ENCODE data around the gene SLC16A10.
A peak's percentile ranks its signal among the peaks of the same experiment; 100 is the strongest.
"Not testable (repeated sequence)": the region's sequence is repeated elsewhere in the genome, so short reads cannot be mapped to it uniquely, and the experiment has no call there.

The SLC16A10 gene

GRCh38 chr6:111221804-111222203 is 134.5 kb downstream of the SLC16A10 start:
- DNase-seq, result no peak

GRCh38 chr6:111222341-111222740 is 135.0 kb downstream of the SLC16A10 start:
- no peak for DNase-seq

- no peak for DNase-seq
Measured at GRCh38 chr6:111228094-111228493, 140.8 kb downstream of the SLC16A10 start.

GRCh38 chr6:111230351-111231089 is 143.2 kb downstream of the SLC16A10 start:
- no peak for DNase-seq

- no peak for DNase-seq
Measured at GRCh38 chr6:111231090-111231459, 143.8 kb downstream of the SLC16A10 start.

- no peak for DNase-seq
Measured at GRCh38 chr6:111237852-111238251, 150.5 kb downstream of the SLC16A10 start.

- DNase-seq, result no peak
Measured at GRCh38 chr6:111238464-111239119, 151.3 kb downstream of the SLC16A10 start.

- DNase-seq, result no peak
Measured at GRCh38 chr6:111239461-111239860, 152.2 kb downstream of the SLC16A10 start.

GRCh38 chr6:111242452-111242851 is 155.1 kb downstream of the SLC16A10 start:
- no peak for DNase-seq

GRCh38 chr6:111243095-111243494 is 155.8 kb downstream of the SLC16A10 start:
- no peak for DNase-seq

- no peak for DNase-seq
Measured at GRCh38 chr6:111248789-111249188, 161.5 kb downstream of the SLC16A10 start.

- DNase-seq, result peak; percentile 51
Measured at GRCh38 chr6:111250791-111251354, 163.6 kb downstream of the SLC16A10 start.

- no peak for DNase-seq
Measured at GRCh38 chr6:111252726-111253125, 165.4 kb downstream of the SLC16A10 start.

GRCh38 chr6:111254004-111254778 is 166.9 kb downstream of the SLC16A10 start:
- DNase-seq, result no peak

- DNase-seq, result no peak
Measured at GRCh38 chr6:111254779-111255166, 167.5 kb downstream of the SLC16A10 start.

GRCh38 chr6:111255838-111256237 is 168.5 kb downstream of the SLC16A10 start:
- not testable (repeated sequence) for DNase-seq

GRCh38 chr6:111256646-111257045 is 169.3 kb downstream of the SLC16A10 start:
- DNase-seq, result peak; percentile 31

GRCh38 chr6:111258010-111258409 is 170.7 kb downstream of the SLC16A10 start:
- DNase-seq, result no peak

- no peak for DNase-seq
Measured at GRCh38 chr6:111258615-111259088, 171.3 kb downstream of the SLC16A10 start.

- peak; percentile 100 for DNase-seq
Measured at GRCh38 chr6:111259089-111259831, 172.0 kb downstream of the SLC16A10 start.

- peak; percentile 50 for DNase-seq
Measured at GRCh38 chr6:111260570-111261298, 173.4 kb downstream of the SLC16A10 start.

- no peak for DNase-seq
Measured at GRCh38 chr6:111263837-111264236, 176.5 kb downstream of the SLC16A10 start.

All from NCI-H82 (cell line).